GM21360 (cell line): Measurements from ENCODE around the gene IFITM2.
"Not testable (repeated sequence)": the region's sequence is repeated elsewhere in the genome, so short reads cannot be mapped to it uniquely, and the experiment has no call there.

Experiments used
- ATAC-seq: cut with Tn5 transposase; IDR thresholded peaks from one replicate; pipeline ENCODE4 v1.9.1; 2021; ENCODE audit warnings: mild to moderate bottlenecking, moderate library complexity; ENCODE audit not compliant: unreplicated experiment

Gene IFITM2

DNA sequence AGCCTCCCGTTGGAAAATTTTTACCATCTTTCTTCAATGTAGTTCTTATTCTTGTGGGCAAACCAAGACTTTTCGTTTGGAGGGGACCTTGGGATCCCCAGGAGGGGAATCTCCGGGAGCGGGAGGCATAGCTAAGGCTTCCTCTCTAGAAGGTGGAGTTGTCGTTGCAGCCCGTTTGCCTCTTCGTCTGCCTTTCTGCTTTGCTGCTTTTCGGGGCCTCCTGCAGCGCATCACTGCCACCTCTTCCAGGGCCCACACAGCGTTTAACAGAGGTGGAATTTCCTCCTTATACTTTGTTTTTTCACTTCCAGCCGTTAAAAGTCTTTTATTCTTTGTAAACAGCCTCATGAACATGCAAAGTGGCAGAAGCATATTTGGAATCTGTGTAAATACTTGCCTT is 16.5 kb downstream of the IFITM2 start:
- no peak for ATAC-seq

DNA sequence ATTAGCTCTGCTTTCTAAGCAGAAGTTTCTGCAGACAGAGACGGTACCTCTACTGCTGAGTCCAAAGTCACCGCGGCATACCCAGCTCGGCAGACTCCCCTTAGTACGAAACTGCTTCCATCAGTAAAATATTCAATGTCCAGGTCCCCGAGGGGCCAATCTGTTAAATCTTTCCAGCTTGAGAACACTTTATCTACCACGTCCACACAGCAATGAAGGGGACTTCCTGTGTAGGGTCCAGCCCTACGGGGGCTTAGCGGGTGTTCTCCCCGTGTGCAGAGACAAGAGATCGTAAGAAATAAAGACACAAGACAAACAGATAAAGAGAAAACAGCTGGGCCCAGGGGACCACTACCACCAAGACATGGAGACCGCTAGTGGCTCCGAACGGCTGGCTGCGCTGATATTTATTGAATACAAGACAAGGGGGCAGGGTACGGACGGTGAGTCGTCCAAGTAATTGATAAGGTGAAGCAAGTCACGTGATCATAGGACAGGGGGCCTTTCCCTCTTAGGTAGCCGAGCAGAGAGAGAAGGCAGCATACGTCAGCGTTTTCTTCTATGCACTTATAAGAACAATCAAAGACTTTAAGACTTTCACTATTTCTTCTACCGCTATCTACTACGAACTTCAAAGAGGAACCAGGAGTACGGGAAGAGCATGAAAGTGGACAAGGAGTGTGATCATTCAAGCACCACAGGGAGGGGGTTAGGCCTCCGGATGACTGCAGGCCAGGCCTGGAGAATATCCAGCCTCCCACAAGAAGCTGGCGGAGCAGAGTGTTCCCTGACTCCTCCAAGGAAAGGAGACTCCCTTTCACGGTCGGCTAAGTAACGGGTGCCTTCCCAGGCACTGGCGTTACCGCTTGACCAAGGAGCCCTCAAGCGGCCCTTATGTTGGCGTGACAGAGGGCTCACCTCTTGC is 17.2 kb downstream of the IFITM2 start:
- ATAC-seq: not testable (repeated sequence)

DNA sequence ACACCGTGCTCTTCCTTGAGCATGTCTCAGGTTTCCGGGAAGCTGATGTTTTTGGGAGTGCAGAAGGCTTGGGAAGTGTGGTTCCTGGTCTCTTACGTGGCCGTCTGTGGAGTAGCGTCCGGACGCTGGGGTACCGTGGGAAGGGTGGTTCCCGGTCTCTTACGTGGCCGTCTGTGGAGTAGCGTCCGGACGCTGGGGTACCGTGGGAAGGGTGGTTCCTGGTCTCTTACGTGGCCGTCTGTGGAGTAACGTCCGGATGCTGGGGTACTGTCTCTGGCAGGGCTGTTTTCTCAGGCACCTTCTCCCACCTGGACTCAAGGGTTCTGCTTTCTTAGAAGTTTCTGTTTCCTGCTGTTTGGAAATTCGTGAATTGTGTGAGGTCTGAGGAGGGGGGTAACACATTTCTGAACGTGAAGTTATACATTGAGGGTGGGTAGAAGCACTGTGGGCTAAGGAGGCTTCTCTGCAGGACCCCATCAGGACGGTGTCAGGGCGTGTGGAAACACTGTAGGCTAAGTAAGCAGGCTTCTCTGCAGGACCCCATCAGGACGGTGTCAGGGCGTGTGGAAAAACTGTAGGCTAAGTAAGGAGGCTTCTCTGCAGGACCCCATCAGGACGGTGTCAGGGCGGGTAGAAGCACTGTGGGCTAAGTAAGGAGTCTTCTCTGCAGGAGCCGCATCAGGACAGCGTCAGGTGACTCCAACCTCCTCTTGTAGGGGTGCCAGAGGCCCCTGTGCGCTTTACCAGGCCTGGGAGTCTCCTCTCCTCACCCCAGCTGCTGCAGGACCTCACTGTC is 18.4 kb downstream of the IFITM2 start:
- no peak for ATAC-seq

DNA sequence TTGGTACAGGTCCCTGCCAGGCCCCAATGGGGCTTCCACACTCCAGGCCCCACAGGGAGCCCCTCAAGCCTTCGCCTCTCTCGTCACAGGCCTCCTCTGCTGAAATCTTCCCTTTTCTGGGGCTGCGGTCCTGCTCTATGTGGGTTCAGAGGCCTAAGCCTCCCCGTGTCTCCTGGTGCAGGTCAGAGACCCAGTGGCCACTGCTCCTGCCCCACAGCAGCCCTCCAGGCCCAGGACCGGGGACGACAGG is 18.9 kb downstream of the IFITM2 start:
- ATAC-seq: no peak

DNA sequence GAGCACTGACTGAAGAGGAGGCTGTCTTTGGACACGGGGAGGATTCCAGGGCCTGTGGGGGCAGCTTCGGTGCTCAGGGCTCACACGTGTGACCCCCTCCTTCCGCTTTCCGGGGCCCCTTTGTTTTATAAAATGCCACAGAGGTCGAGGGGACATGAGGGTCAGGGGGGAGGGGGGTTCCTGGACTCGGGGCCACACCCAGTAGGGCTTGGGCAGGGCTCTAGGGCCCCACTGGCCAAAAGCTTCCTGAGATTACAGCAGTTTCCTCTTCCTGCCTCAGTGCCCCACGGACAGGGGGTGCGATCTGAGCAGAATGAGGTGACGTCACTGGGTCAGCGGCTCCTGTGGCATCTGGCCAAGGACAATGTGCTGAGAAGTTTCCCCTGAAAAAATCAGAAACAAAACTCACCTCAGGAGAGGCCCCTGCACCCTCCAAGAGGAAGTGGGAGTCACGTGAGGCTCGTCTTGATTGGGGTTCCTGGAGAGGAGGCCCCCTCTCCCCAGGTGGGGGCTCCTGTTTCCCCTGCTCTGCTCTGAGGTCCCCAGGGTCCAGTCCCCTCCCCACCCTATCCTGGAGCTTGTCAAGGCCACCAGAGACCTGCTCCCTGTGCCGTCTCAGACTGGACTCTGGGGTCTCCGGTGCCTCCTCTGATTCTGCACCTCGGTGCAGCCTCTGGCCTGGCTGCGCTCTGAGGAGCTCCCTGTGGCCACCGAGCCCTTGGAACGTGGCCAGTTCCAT is 19.4 kb downstream of the IFITM2 start:
- ATAC-seq: peak; percentile 81

DNA sequence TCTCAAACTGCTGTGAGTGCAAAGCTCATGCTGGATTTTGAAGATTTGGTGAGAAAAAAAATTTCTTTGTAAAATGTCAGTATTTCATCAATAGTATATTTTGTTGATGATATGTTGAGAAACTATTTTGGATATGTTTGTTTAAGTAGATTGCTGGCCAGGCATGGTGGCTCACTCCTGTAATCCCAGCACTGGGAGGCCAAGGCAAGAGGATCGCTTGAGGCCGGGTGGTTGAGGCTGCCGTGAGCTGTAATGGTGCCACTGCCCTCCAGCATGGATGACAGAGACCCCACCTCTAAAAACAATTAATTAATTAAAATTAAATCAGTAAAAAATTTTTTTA is 19.9 kb downstream of the IFITM2 start:
- ATAC-seq: no peak

DNA sequence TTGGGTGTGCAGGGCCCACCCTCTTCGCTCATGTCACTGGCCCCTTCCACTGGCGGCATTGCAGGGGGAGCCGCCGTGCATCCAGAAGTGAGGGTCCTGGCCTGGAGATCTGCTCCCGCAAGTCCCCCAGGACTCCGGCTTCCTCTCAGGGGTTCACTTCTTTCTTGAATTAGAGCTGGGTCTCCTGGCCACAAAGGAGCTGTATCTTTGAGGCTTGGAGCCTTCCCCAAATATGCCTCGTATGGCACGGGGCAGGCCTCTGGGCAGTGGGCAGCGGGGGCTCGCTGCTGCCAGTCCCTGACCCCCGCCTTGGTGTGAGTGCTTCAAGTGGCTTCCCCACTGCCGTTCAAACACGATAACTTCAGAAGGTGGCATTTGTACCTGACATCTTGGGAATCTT is 20.4 kb downstream of the IFITM2 start:
- no peak for ATAC-seq

DNA sequence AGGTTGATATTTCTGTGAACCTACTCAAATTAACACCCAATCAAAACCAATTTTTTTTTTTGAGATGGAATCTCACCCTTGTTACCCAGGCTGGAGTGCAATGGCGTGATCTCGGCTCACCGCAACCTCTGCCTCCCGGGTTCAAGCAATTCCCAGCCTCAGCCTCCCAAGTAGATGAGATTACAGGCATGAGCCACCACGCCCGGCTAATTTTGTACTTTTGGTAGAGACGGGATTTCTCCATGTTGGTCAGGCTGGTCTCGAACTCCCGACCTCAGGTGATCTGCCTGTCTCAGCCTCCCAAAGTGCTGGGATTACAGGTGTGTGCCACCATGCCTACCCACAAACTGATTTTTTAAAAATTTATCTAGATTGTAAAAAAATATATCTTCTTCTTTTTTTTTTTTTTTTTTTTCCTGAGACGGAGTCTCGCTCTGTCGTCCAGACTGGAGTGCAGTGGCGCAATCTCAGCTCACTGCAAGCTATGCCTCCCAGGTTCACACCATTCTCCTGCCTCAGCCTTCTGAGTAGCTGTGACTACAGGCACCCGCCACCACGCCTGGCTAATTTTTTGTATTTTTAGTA is 21.0 kb downstream of the IFITM2 start:
- ATAC-seq: not testable (repeated sequence)

DNA sequence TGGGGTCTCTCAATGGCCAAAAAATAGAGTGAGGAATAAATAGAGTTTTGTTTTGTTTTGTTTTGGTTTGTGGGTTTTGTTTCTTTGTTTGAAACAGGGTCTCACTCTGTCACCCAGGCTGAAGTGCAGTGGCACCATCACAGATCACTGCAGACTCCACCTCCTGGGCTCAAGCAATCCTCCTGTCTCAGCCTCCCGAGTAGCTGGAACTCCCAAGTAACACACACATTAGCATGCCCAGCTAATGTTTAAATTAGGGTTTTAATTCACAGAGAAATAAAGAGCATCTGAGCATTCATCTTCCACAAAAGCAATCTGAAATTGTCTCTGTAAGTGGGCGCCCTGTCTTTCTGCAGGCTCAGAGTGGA is 22.3 kb downstream of the IFITM2 start:
- ATAC-seq: no peak

DNA sequence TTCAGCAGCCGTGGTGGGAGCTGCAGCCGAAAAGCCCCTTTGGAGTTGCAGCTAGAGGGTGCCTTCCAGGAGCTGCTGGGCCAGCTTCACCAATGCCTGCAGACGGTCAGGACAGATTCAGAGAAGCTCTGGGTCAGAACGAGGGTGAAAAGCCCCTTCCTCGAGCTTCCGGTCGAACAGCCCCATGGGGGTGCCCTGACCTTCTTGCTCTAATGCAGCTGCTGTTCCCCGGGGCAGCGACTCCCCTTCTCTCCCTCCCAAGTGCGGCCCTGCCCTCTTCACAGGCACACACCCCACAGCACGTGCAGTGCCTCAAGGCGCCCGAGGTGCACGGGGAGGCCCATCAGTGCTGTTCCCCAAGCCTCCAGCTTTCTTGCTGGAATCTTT is 22.7 kb downstream of the IFITM2 start:
- no peak for ATAC-seq

DNA sequence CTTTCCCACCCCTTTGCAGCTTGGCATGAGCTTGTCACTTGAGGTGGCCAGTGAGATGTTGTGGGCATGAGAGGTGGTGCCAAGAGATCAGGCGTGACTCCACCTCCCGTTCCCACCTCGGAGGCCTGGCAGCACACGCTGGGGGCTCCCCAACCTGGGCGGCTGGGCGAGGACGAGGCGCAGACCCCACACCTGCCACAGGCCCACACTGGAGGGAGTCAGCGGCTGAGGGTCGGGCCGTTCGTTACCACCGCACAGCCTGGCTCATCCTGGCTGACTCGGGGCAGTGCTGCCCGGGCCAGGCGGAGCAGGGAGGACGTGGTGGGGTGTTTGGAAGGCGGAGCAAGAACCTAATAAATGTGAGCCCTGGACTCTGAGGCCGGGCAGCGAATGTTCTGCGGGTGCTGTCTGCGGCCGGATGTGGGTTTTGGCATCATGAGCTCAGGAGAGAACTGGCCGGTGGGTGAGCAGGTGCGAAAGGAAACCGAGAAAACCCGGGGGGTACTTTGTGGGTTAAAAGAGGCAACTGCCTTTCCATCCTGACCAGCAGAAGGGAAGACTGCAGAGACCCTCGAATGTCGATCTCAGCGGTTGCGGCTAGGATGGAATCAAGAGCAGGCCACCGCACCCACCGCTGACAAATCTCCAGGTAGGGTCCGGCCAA is 23.2 kb downstream of the IFITM2 start:
- no peak for ATAC-seq

DNA sequence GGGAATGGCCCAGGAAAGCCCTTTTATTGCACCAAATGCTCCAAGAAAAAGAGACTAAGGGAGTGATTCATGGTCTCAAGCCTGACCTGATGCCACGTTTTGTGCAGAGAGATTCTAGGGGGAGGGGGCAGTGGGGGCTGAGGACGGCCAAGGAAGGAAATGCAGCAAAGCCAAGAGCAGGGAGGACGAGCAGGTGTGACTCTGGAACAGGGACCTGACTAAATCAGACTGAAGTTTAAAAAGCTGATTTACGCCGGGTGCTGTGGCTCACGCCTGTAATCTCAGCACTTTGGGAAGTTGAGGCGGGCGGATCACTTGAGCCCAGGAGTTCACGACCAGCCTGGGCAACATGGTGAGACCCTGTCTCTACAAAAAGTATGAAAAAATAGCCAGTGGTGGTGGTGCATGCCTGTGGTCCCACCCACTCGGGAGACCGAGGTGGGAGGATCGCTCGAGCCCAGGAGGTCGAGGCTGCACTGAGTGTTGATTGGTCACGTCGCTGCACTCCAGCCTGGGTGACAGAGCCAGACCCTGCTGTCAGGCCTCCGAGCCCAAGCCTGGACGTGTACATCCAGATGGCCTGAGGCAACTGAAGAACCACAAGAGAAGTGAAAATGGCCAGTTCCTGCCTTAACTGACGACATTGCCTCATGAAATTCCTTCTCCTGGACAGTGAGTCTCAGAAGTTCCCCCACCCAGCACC is 23.9 kb downstream of the IFITM2 start:
- no peak for ATAC-seq

DNA sequence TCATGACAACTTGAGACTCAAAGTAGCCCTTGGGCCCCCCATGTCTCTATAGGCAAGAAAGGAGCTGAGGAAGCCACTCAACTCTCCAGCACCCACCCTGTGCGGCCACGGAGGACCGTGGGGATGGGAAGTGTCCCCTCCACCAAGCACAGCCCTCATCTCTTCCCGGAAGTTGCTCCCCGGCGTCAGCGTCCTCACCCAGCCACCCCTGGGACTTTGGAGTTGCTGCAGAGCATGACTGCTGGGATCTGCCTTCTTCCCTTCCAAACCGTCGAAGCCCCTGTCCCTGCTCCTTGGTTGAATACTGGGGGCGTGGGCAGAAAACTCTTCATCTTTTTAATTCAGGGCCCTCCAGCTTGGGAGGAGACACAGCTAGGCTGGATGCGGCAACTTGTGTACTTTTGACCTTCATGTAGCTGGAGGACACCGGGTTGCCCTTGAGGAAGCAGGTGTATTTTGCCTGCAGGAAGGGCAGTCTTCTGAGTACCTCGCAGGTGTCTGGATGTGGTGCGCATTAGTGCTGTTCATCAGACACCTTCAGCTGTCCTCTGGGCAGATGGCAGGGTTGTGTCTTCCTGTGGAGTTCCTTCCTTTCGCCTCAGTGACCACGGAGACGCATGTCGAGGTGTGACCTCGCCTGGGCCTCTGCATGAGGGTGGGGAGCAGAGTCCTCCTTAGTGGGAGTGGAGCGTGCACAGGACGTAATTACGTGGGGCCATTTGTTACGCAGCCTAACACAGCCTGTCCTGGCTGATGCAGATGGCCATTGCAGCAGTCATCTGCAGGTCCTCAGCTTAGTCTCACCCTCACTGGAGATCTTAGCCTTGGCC is 25.2 kb downstream of the IFITM2 start:
- no peak for ATAC-seq

DNA sequence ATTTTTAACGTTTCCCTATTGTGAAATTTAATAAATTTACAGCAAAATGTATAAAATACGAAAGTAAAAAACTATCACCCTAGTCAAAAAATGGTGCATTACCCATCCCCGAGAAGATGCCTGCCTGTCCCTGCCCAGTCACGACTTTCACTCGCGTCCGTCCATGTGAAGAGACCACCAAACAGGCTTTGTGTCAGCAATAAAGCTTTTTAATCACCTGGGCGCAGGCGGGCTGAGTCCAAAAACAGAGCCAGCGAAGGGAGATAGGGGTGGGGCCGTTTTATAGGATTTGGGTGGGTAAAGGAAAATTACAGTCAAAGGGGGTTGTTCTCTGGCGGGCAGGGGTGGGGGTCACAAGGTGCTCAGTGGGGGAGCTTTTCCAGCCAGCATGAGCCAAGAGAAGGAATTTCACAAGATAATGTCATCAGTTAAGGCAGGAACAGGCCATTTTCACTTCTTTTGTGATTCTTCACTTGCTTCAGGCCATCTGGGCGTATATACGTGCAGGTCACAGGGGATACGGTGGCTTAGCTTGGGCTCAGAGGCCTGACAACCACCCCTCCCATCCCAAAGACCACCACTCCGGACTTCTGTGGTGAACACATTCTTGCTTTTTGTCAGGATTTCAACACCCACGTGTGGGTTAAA is 26.1 kb downstream of the IFITM2 start:
- not testable (repeated sequence) for ATAC-seq

DNA sequence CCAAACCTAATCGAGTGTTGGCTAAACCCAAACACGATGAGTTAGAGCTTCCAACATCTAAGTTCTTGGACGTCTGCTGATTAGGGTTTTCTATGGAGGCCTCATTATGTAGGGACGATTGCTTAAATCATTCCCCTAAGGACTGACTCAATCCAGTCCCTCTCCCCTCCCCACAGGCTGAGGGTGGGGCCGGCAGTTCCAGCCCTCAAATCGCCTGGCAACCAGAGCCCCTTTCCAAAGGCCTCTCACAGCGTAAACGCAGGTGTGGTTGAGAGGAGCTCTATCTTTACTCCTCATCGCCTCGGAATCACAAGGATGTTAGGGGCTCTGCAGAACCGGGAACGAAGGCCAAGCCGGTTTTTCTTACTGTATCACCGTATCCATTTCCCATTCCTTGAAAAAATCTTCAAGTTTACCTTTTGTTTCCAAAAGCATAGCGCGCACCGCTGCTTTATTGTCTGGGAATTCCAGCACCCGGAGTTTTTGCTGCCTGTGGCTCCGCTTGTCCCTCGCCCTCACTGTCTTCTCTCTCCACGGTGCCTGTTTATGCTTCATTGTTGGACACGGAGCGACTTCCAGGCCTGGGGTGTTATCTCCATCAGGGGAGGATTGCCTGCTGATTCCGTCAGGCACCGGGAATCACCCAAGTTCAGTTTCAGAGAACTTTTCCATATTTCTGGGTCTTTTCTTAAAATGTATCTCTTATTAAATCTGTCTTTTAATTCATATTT is 26.8 kb downstream of the IFITM2 start:
- no peak for ATAC-seq

DNA sequence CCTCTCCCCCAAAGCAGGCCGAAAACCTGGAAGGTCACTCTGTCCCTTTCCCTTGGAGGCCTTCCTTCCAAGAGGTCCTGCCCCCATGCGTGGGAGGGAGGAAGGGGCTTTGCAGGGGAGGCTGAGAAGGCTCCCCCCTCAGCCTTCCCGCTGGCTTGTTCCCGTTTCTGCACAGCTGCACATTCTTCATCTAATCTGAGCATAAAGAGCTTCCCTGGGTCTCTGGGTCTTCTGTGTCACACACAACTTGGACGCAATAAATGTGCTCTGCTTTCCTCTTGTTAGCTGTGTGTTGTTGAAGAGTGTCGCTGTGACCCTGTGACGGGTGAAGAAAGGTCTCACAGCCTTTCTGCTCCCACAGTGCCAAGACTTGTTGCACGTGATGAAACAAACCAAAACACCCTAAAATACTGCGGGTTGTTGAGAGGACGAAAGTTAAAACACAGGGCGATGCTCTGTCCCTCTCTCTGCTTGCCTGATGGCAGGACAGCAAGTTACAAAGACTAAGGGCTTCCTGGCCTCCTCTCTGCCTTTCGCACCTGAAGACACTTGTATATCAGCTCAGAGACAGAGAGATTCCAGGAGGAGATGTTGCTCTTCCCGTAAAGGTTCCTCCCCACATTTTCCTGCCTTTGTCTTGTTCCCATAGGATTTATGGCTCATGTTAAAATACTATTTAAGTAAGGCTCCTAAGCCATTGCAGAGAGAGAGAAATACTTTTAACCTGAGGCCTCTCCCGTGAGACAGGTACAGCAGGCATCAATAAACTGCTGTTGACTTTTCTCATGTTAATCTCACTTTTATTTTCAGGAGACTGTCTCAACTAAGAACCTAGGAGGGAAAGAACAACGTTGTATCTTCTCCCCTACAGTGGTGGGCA is 28.4 kb downstream of the IFITM2 start:
- ATAC-seq: no peak

DNA sequence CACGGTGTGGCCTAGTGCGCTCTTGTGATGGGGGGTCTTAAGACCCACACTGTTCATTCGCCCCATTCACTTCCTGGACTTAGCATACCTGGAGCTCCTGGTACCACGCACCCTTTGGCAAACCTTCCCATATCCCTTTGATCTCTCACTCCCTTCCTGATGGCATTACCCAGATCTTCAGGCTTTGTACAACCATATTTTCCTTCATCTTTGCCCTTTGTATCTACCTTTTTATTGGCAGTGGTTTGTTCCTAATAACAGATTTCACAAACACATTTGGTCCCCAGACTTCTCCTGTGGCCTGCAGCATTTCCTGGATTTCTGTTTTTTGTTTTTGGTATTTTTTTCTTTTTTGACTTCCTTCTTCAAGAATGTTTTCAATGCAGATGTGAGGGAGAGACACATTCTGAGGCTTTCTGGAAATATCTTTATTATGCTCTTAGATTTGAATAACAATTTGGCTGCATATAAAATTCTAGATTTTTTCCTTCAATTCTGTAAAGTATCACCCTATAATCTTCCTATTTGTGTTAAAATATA is 29.1 kb downstream of the IFITM2 start:
- no peak for ATAC-seq
